GM12874 (cell line): ENCODE data around the gene SBK2.

Experiments used
- CTCF ChIP-seq: IDR thresholded peaks from 2 replicates; pipeline ENCODE4 v1.5.1; 2011; ENCODE audit warnings: low read depth, mild to moderate bottlenecking, control low read depth, low read length, moderate library complexity; ENCODE audit not compliant: insufficient read depth

Gene SBK2, protein sequence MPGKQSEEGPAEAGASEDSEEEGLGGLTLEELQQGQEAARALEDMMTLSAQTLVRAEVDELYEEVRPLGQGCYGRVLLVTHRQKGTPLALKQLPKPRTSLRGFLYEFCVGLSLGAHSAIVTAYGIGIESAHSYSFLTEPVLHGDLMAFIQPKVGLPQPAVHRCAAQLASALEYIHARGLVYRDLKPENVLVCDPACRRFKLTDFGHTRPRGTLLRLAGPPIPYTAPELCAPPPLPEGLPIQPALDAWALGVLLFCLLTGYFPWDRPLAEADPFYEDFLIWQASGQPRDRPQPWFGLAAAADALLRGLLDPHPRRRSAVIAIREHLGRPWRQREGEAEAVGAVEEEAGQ

DNA sequence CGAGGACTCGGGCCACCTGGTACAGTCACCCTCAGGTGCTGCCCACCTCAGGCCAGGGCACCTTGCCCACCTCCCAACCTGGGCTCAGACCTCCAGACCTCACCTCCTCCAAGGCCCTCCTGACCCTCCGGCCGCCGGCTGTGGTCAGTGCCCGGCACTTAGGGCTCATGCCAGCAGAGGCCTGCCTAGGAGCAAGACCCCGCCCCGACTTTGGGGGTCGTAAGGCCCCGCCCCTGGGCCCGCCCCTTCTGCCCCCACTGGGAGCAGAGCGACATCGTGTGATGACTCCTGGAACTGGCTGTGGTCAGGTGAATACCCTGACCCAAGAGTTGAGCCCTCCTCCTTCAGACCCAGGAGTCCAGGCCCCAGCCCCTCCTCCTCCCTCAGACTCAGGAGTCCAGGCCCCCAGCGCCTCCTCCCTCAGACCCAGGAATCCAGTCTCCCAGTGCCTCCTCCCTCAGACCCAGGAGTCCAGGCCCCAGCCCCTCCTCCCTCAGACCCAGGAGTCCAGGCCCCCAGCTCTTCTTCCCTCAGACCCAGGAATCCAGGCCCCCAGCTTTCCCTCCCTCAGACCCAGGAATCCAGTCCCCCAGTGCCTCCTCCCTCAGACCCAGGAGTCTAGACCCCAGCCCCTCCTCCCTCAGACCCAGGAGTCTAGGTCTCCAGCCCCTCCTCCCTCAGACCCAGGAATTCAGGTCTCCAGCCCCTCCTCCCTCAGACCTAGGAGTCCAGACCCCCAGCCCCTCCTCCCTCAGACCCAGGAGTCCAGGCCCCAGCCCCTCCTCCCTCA, at the start of gene SBK2:
TSS of gene SBK2 (minus strand) at position 183 of the 790 bp plus-strand sequence. CDS start 839 bp downstream, outside the sequence.
- no peak for TF ChIP-seq CTCF

GRCh38 chr19:55585658-55586339, 48.9 kb upstream of the SBK2 start:
- no peak for TF ChIP-seq CTCF

GRCh38 chr19:55584871-55585270, 47.9 kb upstream of the SBK2 start:
- TF ChIP-seq CTCF, result no peak

DNA sequence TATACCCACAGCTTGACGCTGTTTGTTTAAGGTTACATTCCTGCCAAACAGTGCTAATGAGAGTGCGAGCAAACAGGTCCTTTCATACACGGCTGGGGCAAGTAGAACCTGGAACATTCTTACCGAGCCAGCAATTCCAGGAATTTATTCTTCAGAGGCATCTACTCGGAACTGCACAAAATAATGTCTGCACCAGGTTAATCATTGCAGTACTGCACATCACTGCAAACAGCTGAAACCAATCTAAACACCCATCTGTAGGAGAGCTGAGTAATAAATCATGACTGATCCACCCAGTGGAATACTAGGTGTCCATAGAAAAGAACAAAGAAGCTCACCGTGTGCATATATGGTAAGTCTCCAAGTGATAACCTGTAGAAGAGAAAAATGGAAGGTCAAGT, 44.9 kb upstream of the SBK2 start:
- TF ChIP-seq CTCF, result no peak

- TF ChIP-seq CTCF, result no peak
These were observed 44.4 kb upstream of the SBK2 start for GRCh38 chr19:55581145-55581822.

DNA sequence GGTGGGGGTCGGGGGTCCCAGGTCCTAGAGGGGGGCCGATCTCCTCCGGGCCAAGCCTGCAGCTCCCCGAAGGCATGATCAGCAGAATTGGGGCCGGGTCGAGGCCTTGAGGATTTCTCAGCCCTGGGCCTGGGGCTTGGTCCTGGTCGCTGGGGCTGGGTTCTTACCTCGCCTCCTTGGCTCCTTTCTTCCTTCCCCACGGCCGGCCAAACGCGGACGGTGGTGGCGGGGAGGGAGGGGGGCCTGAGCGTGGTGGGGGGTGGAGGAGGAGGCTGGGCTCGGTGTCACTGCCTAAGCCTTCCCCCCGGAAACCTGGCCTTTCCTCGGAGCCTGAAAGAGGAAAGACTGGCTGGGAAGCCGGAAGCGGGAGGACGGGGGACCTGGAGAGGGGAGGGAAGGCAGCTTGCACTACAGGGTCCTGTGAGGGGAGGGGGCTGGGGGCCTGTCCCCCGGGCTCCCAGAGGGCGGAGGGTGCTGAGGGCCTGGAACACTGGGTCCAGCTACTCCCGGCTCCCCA, 43.8 kb upstream of the SBK2 start, which contains the start of gene ZNF579:
TSS of gene ZNF579 (minus strand) at position 221 of the 517 bp plus-strand sequence. CDS start 1,209 bp downstream, outside the sequence.
- TF ChIP-seq CTCF, result no peak
